NB4 (cell line): ENCODE data around the gene CEP170.
"Not testable (repeated sequence)": the region's sequence is repeated elsewhere in the genome, so short reads cannot be mapped to it uniquely, and the experiment has no call there.

Experiments used
- CTCF ChIP-seq: IDR thresholded peaks from one replicate; pipeline ENCODE4 v1.5.1; 2012; ENCODE audit warnings: low read depth, low read length
- MAX ChIP-seq: IDR thresholded peaks from 2 replicates; pipeline ENCODE4 v1.6.1; 2011; ENCODE audit warnings: low read depth, low read length
- MYC ChIP-seq: IDR thresholded peaks from 2 replicates; pipeline ENCODE4 v1.6.1; 2011; ENCODE audit warnings: low read depth, low read length
- POLR2A ChIP-seq: IDR thresholded peaks from 2 replicates; pipeline ENCODE4 v1.6.1; 2011; ENCODE audit warnings: mild to moderate bottlenecking; ENCODE audit not compliant: insufficient read length; ENCODE audit errors: extremely low read depth

- TF ChIP-seq CTCF, POLR2A, MYC, MAX: not testable (repeated sequence)
These were observed 50.7 kb downstream of the CEP170 start for GRCh38 chr1:243204336-243204735.
